Stimulated activated CD8-positive, alpha-beta memory T cell treated with anti-CD3 and anti-CD28 coated beads, Interleukin-2, amount 100 ng/mL, for 48 hours (primary cell): ENCODE measurements around the gene SULT4A1.

Source experiments
- DNase-seq, 2 donors: peaks; one replicate each; pipeline ENCODE4 v3.0.0-alpha.2; 2020; ENCODE audit warnings: low read depth in 2 of 2

Gene SULT4A1

DNA sequence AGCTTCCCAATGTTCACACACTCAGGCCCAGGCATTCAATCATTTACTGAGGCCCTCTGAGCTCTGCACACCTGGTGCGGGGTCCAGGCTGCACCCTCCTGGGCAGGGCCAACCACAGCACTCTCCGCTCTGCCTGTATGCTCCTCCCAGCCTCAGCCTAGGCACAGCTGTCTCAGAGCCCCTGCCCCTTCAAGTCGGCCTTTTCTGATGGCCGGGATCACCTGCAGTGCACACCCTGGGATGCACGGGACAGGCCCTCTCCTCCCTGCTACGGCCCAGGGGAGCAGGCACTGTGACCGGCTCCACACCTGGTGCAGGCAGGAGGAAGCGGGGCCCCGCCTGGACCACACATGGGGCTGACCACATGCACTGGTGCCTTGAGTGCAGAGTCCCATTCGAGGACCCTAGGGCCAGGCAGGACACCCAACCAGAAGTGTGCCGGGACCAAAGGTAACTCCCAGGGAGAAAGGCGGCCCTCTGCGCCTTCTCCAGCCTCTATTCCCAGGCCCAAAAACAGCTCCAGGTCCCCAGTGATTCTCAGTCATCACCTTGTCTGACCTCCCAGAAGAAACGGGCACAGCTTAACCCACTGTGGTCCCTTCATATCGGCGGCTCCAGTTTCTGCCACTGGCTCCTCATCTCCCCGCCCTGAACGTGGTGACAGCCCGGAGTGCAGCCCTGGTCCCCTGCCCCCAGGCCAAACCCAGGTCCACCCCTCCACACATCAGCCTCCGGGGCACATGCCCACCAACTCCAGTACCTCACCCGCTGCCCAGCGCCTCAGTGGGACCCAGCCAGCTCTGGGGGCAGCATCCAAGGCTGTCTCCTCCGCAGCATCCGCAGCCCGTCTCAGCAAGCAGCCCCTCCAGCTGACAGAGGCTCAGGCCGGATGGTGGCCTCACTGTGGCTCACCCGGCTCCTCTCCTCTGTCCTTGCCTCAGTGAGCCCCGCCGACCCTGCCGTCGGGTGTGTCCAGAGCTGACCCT is 17.5 kb downstream of the SULT4A1 start:
- DNase-seq, result no peak

DNA sequence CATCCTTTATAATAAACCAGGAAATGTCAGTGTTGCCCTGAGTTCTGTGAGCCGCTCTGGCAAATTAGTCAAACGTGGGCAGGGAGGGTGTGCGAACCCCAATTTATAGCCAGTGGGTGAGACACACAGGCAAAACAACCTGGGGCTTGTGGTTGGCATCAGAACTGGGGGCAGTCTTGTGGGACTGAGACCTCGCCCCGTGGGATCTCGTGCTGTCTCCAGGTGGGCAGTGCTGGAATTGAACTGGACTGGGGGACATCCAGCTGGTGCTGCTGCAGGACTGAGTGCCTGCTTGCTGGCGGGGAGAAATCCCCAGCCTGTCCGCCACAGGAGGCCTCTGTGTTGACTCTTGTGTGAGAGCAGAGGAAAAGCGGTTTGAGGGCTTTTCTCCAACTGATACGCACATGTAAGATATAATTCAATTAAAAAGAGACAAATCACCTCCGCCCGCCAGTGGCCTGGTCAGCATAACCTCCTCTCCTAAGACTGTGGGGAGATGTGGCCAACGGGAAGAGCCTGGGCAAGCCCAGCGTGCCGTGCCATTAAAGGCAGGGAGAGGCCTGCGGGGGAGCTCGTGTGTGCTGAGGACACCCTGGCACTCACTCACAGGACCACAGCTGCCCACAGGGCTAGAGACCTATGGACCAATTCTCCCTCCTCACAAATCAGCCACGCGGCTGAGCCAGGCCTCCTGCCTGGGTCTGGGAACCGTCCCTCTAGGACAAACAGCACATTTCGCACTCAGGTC is 18.4 kb downstream of the SULT4A1 start:
- DNase-seq, result no peak

DNA sequence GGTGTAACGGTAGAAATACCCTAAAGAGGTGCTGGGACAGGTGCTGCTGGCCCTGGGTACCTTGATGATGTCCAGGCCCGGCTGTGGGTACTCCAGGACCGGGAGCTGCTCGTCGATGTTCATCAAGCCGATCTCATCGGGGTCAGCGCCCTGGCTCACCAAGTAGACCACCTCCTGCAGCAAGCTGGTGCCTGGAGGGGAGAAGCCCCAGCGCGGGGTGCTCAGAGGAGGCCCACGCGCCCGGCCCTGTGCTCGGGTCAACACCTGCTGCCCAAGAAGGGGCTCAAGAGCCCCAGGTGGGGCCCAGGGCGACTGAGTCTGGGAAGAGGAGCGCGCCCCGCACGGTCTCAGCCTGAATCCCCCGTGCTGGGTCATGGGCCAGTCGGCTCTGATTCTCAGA is 20.6 kb downstream of the SULT4A1 start:
- no peak for DNase-seq

DNA sequence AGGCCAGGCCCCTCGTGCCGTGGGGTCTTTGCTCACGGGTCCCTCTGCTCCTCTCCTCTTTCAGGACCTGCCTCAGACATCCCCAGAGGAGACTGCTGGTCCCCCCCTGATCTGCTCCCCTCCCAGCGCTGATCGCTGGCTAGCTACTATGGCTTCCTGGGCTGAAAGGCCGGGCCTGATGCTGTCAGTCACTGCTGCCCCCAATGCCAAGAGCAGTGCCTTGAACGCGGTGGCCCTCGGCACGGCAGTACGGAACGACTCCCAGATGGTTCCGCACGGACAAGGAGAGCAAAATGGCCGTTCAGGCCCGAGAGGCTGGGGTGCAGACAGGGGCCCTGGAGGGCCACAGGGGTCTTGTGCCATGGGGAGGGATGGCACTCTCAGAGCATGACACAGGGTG is 21.5 kb downstream of the SULT4A1 start:
- no peak for DNase-seq

DNA sequence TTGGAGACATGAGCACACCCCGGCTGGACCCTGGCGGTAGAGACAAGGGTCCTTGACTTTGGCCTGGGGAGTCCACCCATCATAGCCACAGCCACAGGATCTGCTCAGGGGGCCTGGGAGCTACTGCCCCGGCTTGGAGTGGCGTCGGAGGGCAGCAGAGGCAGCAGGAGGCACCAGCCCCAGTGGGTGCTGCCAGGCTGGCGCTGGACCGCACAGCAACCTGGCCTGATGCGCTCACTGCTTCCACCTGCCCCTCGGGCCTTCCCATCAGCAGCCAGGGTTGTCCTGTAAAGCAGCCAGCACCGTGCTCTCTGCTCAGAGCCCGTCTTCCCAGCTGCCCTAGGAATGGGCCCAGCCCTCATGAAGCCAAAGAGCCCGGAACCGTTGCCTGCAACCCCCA is 21.9 kb downstream of the SULT4A1 start:
- no peak for DNase-seq

DNA sequence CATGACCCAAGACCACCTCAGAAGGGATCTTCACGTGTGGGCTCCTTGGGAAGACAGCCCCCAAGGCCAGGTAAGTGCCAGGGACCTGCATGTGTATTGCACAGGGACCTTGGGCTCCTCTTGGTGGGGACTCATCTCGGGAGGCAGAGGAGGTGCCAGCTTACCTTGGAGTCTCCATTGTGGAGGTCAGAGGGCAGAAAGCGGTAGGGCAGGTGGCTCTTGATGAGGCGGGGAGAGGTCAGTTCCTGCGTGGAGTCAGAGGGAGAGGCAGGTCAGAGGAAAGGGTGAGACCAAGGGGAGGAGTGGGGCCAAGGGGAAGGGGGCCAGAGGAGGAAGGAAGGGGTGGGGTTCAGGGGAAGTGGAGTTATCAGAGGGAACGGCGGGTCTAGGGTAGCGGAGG is 22.5 kb downstream of the SULT4A1 start:
- no peak for DNase-seq

DNA sequence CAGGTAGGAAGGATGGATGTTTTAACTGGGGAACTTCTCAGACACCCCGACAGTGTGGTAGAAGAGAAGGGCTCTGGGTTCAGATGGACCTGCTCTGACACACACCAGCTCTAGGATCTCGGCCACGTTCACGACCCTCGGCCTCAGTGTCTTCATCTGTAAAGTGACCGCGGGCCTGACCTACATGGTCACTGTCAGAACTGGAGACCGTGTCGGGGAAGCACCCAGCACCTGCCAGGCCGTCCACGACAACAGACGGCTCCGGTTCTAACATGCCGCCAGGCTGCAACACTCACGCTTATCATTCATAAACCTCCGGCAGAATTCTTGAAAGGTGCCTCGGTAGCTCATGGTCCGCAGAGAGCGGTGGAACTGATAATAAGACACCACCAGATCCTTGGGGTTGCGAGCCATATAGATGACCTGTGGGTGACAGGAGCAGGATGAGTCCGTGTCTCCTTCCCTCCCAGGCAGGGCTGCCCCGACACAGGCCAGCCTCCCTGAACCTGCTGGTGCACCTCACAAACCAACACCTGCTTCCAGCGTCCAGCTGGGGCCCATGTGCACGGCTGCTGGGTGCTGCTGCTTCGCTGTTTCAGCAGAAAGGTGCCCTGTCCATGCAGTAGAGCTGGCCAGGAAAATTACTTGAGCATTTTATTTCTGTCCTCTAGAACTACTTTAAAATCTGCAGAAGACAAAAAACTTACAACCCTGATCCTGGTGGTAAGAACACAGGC is 23.6 kb downstream of the SULT4A1 start:
- DNase-seq, result no peak

DNA sequence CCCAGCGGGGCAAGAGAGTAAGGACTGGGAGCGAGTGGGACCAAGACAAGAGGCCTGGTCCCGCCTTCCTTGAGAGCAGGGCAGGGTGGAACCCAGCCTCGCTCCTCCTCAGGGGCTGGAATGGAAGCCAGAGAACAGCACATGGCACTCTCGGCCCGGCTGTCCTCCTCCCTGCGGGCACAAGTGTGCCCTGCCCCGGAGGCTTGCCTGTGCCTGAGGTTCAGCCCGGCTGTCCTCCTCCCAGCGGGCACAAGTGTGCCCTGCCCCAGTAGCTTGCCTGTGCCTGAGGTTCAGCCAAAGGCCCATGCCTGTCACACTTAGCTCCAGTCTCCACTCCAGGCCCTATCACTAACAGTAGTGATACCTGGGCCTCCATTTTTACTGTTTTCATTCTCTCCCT is 24.2 kb downstream of the SULT4A1 start:
- no peak for DNase-seq

DNA sequence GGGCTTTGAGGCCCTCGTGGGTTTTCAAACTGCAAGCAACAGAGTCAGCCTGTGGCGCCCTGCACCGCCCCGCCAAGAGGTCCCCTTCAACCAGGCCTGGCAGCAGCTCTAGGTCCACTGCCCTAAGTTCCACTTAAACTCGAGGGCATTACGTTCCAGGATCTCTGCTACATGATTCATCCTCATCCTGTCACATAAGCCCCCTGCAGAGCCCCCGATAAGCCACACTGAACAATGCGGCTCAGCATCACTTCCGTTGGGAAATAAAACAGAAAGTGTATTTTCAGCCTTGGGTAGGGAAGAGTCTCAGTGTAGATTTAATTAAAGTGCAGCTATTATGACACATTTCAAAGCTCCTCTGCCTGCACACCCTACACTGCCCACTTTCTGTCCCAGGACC is 24.6 kb downstream of the SULT4A1 start:
- DNase-seq, result no peak

DNA sequence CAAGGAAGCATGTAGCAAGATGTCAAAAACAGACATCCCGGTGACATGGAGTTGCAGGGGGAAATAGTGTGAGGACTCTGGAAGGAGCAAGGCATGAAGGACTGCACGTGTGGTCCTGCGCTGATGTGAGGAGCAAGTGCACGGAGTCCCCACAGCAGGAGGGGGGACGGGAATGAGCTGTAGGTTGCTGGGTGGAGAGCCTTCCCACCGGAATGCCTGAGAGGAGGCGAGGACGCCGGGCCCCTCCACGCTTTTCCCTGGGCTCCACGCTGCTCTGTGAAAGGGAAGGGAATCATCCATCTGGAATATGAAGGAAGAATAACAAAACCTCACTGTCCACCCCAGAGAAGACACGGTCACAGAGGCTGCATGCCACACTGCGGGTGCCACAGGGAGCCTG is 26.6 kb downstream of the SULT4A1 start:
- DNase-seq, result no peak

DNA sequence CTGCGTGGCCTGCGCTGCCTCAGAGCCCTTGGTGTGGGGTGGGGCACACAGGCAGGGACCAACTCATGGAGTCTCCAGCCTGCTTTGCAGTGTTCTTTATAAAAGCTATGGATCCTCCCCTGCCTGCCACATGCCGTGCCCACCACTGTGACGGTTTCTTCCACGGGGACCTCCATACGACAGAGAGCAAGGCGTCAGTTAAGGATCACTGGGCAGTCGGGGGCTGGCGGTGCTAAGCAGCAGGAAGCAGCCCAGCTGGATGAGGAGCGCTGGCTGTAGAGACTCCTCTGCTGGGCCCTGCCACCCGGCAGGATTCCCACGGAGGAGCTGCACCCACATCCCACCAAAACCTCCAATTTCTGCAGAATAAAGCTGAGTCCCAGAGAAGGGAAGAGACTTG is 27.1 kb downstream of the SULT4A1 start:
- DNase-seq, result no peak

DNA sequence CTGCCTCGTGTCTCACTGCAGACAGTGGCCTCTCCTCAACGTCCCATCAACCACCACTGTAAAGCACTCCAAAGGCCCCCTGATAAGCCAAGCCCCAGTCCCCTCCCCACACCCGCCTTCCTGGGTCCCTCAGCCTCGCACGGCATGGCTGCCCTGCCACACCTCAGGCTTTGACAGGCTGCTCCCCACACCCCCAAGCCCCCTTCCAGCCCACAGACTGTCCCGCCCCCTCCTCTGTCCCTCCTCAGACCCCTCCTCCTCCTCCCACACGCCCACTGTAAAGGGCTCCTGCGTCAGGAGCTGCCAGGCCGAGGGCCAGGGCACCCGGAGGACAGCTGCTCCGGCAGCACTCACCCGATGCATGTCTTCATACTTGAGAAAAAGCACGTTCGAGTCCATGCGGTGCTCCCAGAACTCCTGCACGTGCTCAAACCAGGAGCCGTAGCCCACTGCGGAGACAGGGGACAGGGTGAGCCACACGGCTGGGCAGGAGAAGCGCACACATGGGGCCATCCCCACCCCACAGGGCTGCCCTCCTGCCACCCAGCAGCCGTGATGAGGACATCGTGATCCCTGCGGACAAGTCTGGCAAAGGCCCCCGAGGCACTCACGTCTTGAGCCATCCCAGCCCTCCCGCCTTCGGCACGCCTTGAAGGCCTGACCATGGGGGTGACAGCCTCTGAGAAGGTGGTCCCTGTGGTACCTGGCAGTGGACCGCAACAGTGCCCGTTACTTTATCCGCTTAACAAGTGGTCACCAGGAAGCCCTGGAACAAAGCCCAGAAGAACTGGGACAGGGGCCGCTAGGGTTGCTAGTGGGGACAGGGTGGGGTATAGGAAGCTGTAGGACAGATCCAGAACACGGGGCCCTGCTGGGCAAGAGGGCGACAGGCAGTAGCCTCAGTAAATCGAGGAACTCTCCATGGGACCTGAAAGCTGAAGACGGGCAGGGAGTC is 28.8 kb downstream of the SULT4A1 start:
- no peak for DNase-seq

DNA sequence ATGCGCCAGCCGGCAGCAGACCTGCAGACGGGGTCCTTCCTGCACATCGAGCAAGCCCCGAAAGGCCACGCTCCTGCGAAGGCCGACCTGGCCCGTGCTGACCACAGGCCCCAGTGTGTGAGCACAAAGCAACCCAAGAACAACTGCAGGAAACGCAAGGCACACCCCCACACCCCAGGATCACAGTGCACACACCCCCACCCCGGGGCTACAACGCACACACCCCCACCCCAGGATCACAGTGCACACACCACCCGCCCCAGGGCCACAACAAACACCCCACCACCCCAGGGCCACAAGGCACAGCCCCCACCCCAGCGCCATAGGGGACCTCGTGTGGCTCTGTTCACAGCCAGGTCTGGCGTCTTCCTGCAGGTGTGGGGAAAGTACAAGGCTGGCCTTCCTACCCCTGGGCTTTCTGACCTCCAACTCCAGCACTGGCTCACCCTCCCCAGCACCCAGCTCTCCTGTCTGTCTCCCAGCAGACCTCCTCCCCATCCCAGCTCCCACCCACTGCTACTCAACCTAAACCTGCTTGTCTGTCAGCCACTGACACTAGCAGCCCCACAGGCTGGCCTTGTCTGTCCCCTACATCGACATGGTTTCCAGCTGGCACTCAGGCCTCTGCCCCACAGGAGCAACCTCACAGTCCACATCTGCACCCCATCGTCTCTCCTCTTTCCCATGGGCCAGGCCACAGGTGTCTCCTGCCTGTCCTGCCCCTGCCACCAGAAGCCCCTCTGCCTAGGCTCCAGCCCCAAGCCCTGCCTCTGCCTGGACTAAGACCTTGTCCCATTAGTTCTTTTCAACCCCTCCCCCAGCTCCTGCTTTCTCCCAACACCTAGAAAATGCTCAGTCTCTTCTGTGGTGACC is 29.7 kb downstream of the SULT4A1 start:
- no peak for DNase-seq

DNA sequence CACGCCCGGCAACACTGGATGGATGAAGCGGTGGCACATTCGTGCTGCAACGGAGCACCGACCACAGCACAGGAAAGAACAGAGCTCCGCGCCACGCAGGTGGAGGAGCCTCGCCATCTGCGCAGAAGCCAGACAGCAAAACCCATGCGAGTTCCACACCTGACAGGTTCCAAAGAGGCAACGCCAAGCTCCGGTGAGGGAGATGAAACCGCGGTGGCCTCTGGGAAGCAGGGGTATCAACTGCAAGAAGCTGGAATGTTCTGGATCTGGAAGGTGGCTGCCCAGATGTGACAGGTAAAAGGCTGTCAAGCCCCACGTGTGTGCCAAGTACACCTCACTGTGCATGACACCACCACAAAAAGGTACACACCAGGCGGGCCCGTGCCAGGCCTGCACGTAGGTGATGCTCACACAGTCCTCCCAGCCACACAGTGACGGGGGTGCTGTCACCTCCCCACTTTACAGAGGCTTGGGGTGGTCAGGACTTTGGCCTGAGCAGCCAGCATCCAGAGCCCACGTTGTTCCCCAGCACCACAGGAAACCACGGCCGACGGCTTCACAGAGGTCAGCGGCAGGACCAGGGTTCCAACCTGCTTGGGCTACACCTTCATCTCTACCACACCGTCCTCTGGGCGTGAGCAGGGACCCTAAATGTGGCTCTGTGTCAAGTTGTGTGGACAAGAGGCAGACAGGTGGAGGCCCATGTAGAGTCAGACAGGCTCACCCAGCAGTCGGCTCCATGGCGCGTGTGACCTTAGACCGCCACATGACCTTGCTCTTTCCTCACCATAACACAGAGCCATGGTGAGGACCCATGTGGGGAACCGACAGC is 30.5 kb downstream of the SULT4A1 start:
- DNase-seq, result no peak

DNA sequence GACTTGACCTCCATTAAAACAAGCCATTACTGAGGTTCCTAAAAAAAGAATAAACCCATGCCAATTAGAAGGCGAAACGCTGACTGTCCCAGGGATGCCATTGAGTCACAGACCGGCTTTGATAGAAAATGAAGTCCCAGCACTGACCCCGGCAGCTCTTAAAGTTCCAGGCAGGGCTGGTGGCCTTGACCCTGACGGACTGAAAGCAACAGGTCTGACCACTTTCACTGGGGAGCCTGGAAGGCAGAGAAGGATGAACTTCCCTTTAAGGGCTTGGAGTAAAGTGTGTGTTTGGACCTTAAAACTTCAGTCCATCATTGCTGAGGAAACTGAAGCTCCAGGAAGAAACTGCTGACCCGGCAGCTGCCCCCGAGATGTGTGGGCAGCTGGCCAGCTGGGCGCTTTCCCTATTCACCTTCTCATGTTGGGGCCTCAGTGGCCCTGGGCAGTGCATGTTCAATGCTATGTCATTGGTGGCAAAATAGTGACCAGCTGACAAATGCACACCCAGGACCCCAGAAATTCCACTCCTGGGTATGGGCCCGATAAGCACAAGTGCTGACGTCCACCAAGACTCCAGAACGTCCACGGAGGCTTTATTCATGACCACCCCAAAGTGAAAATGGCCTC is 31.3 kb downstream of the SULT4A1 start:
- no peak for DNase-seq

DNA sequence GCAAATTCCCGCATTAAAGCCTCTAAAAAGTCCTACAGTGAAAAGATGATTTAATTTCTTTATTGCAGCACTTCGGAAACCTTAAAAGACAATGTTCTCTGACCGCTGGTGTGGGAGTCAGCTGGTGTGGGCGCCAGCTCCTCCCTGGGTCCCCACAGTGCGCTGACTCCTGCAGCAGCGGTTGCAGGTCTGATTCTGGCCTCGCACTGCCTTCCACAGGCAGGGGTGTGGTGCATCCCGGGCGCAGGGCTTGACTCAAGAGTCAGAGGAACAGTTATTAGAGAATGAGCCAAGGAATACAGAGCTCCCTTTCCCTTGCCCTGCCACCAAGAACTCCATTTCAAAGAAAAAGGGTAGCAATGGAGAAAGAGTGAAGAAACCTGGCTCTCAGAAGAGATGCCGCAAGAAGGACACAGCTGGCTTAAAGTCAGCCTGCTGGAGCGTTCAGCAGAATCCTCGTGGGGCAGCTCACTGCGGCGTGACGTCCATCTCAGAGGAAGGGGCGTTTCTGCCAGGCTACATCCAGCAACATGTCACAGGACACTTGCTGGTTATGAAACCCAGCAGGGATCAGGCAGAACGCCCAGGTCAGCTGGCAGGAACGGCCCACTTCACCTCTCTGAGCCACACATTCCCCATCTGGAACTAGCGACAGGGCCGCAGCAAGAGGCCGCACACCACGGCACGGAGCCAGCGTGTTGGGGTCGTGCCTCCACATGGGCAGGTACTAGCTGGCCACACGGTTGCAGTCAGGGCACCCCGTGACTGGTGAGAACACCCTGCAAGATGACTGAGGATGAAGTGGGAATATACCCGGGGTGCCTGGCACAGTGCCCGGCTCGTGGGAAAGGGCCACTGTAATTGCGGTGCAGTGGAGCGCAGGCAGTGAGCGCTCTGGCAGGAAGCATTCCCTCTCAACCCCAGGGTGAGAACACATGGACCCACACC is 32.1 kb downstream of the SULT4A1 start:
- no peak for DNase-seq

DNA sequence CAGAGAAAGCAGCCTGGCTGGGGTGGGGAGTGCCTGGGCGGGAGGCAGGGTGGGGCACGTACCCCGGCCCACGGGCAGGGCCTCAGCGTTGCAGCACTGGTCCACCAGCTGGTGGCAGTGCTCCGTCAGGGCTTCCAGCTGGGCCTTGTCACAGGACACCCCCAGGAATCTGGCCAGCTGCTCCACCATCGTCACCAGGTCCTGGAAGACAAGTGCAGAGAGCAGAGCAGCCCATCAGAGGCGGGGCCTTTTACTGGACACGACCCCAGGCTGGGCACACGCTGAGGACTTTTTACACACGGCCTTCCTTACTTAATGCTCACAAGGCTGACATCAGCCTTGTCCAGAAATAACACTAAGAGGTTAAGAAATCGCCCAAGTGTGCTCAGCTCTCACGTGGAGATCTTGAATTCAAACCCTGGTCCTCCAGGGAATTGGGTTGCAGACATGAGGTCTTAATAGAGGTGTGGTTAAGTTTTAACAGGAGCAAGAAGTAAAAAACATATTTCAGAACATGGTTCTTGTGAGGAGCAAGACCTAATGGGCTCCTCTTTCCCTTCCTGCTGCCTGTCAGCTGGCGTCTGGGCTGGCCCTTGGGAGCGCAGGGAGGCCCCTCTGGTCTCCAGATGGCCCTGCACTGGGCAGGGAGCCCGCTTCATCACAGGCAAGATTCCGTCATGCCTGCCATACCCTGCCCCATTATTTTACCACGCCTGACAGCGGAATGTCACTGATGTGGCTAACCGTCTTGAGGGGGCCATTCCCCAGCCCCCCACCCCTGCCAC is 33.1 kb downstream of the SULT4A1 start:
- DNase-seq, result no peak
